ENCODE data around the gene CABP1.

The CABP1 gene

DNA sequence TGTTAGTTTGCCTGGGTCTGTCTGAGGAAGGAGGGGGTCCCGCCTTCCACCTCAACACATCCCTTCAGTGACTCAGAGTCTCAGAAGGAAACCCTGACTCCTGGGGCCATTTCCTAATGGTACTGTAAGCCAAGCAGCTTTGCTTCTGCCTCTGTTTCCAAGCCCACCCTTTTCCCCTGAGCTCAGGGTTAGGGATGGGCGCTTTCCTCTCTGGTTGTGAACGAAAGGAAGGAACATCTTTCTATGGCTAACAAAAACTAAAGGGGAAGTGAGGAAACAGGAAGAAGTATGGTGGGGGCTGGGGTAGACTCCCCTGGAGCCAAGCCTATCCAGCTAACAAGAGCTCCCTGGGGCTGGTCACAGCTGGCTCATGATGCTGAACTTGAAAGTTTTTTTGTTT lies 58.2 kb downstream of the CABP1 start:
- in situ Hi-C loops (cut with HindIII; ENCODE audit: low pct_ligation_motif_present, low sequenced_read_pairs) = no loop called here
- no peak for DNase-seq
- no peaks in the 10 kb centered on the region for H3K27me3 ChIP-seq (replicated peaks)
- peaks cover 66% of the 10 kb centered on the region for H3K36me3 ChIP-seq (replicated peaks)
- TF ChIP-seq, protein P1, sequence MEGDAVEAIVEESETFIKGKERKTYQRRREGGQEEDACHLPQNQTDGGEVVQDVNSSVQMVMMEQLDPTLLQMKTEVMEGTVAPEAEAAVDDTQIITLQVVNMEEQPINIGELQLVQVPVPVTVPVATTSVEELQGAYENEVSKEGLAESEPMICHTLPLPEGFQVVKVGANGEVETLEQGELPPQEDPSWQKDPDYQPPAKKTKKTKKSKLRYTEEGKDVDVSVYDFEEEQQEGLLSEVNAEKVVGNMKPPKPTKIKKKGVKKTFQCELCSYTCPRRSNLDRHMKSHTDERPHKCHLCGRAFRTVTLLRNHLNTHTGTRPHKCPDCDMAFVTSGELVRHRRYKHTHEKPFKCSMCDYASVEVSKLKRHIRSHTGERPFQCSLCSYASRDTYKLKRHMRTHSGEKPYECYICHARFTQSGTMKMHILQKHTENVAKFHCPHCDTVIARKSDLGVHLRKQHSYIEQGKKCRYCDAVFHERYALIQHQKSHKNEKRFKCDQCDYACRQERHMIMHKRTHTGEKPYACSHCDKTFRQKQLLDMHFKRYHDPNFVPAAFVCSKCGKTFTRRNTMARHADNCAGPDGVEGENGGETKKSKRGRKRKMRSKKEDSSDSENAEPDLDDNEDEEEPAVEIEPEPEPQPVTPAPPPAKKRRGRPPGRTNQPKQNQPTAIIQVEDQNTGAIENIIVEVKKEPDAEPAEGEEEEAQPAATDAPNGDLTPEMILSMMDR (IDR thresholded peaks at IDR 0.05; ENCODE audit: low read depth, low read length, missing control alignments) = no peak
- no peak overlapping the region for H3K4me3 ChIP-seq (ENCODE audit: low read depth, low read length)
- no peak overlapping the region for H3K27ac ChIP-seq

DNA sequence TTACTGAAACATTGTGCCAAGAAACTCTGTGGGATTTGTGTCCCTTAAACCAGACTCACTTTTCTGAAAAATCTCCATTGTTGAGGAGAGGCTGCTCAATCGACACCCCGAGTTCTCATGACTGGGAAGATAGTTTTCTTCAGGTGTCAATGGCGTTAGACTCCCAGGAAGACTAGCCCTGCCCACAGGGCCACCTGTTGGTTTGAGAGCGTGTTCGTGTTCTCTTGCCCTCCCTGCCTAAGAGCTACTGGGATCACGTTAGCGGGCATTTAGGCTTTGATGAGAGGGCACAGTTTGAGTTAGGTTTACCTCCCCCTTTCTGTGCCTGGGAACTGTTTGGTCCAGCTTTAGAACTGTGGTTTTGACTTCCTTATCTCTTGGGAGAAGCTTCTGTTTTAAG lies 59.1 kb downstream of the CABP1 start:
- no peak for DNase-seq
- Histone ChIP-seq H3K27me3 (replicated peaks) (no peaks in the 10 kb centered on the region), H3K27ac (no peak overlapping the region), H3K36me3 (replicated peaks) (peaks cover 59% of the 10 kb centered on the region), H3K4me3 (ENCODE audit: low read depth, low read length) (no peak overlapping the region)
- in situ Hi-C loops (cut with HindIII; ENCODE audit: low pct_ligation_motif_present, low sequenced_read_pairs) = no loop called here
- TF ChIP-seq, protein P1 (IDR thresholded peaks at IDR 0.05; ENCODE audit: low read depth, low read length, missing control alignments) = no peak

DNA sequence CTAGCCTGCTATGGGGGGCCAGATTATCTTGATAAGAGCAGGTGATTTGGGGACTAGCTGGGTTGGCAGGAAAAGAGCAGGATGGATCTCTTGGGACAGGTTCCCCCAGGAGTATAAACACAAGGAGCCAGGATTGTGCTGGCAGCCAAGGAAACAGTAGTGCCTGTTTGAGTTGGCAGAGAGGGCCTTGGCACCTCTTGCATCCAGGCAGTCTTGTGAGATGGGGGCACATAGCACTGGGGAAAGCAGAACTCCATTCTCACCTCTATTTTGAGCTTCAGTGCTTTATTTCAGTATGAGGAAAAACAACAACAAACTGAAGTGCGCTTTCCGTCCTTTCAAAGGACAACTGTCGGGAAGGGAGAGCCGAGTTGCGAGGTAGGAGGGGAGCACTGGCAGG lies 60.5 kb downstream of the CABP1 start:
- TF ChIP-seq, protein P1 (IDR thresholded peaks at IDR 0.05; ENCODE audit: low read depth, low read length, missing control alignments) = no peak
- in situ Hi-C loops (cut with HindIII; ENCODE audit: low pct_ligation_motif_present, low sequenced_read_pairs) = no loop called here
- no peak overlapping the region for H3K4me3 ChIP-seq (ENCODE audit: low read depth, low read length)
- no peak overlapping the region for H3K27ac ChIP-seq
- H3K27me3 ChIP-seq (replicated peaks) = no peaks in the 10 kb centered on the region
- peaks cover 45% of the 10 kb centered on the region for H3K36me3 ChIP-seq (replicated peaks)
- no peak for DNase-seq

DNA sequence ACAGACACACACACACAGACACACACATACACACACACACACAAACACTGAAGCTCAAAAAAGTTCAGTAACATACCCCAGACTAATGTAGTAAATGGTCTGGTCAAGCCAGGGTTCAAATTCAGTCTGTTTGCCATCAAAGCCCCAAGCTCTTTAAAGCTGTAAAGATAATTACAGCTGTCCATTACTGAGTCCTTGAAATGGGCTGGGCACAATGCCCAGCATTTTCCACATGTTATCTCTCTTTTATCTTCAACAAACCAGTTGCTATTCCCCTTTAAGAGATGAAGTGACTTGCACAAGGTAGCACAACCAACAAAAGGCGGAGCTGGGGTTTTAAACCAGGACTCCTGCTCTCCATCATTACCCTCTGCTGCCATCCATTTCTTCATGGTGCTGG lies 62.2 kb downstream of the CABP1 start:
- Histone ChIP-seq H3K4me3 (ENCODE audit: low read depth, low read length) (no peak overlapping the region), H3K27ac (no peak overlapping the region), H3K27me3 (replicated peaks) (no peaks in the 10 kb centered on the region), H3K36me3 (replicated peaks) (peaks cover 29% of the 10 kb centered on the region)
- DNase-seq = no peak
- in situ Hi-C loops (cut with HindIII; ENCODE audit: low pct_ligation_motif_present, low sequenced_read_pairs) = no loop called here
- TF ChIP-seq, protein P1 (IDR thresholded peaks at IDR 0.05; ENCODE audit: low read depth, low read length, missing control alignments) = no peak

DNA sequence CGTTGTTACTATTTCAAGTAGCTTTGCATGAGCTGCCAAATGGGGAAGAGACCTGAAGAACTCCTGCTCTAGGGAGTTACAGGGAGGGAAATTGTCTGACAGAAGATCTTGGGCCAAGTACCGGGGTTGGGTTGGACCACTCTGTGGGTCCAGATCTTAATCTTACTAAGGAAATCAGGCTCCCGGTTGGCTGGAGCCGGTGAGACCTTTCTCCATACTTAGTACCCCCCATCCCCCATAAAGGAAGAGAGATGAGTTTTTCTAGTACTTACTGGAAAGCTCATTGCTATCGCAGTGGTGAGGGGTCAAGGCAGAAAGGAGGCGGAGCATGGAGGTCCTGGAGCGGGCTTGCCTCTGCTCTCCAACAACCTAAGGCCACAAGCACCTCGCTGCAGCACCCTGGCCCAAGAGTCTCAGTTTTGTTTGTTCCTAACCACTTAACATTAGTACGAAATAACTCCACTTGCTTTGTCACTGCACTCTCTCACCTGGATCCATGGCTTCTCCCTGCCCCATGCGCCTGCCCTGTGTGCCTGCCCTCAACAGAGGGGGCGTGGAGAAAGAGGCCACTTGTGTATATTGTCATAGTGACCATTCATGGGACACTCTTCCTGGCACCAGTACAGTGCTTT lies 63.0 kb downstream of the CABP1 start:
- Histone ChIP-seq H3K4me3 (ENCODE audit: low read depth, low read length) (no peak overlapping the region), H3K27ac (no peak overlapping the region), H3K27me3 (replicated peaks) (no peaks in the 10 kb centered on the region), H3K36me3 (replicated peaks) (peaks cover 22% of the 10 kb centered on the region)
- TF ChIP-seq, protein P1 (IDR thresholded peaks at IDR 0.05; ENCODE audit: low read depth, low read length, missing control alignments) = no peak
- in situ Hi-C loops (cut with HindIII; ENCODE audit: low pct_ligation_motif_present, low sequenced_read_pairs) = no loop called here
- DNase-seq = no peak

DNA sequence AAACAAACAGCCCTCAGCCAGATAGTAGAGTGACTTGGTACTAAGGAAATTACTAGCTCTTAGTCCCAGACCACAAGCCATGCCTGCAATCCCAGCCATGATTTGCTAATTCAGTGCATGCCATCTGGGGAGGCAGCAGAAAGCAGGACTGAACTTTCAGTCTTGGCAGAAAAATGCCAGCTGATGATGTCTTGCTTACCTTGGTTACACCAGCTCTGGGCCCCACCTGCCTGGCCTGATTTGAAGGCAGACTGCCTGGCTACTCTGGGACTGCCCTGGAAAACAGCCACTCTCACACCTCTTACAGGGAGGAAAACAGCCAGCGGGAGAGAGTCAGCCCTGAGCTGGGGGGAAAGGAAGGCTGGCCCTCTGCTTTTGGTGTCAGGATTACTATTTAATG lies 65.2 kb downstream of the CABP1 start:
- in situ Hi-C loops (cut with HindIII; ENCODE audit: low pct_ligation_motif_present, low sequenced_read_pairs) = no loop called here

More for the DNA sequence above, 65.2 kb downstream of the CABP1 start:
- Histone ChIP-seq H3K27me3 (replicated peaks) (no peaks in the 10 kb centered on the region), H3K36me3 (replicated peaks) (peaks cover 9% of the 10 kb centered on the region), H3K4me3 (ENCODE audit: low read depth, low read length) (no peak overlapping the region), H3K27ac (no peak overlapping the region)
- TF ChIP-seq, protein P1 (IDR thresholded peaks at IDR 0.05; ENCODE audit: low read depth, low read length, missing control alignments) = no peak
- DNase-seq = no peak

Data from brain microvascular endothelial cell (primary cell).